ENCODE results near the gene SERHL2. TPM values are rescaled to one million over a fixed set of nuclear protein-coding genes. Genes with fewer than 3 reads are reported as not detected.
A peak's percentile ranks its signal among the peaks of the same experiment; 100 is the strongest.
"Not testable (repeated sequence)": the region's sequence is repeated elsewhere in the genome, so short reads cannot be mapped to it uniquely, and the experiment has no call there.

Gene SERHL2
- total and polyA plus RNA-seq, 8 donors: 0.23 to 3.6 (median 0.72) TPM

GRCh38 chr22:42536166-42536565 lies 17.6 kb upstream of the SERHL2 start:
- Histone ChIP-seq H3K27ac (no peak overlapping the region), H3K27me3 (no peaks in the 10 kb centered on the region), H3K36me3 (no peaks in the 10 kb centered on the region), H3K9me3 (no peaks in the 10 kb centered on the region), H3K4me3 (no peak overlapping the region), H3K4me1 (no peaks in the 10 kb centered on the region)
- no peak for FAIRE-seq
- DNase-seq: no peak
- ATAC-seq: no peak
- no peak for TF ChIP-seq CTCF (IDR thresholded peaks at IDR 0.05)
- intact Hi-C loops (cut with DNase I): no loop called here
- WGBS, 2 donors: 76 to 89% methylated on average over 7 of the region's 7 CpGs

GRCh38 chr22:42536634-42537033 lies 17.1 kb upstream of the SERHL2 start:
- intact Hi-C loops (cut with DNase I); ATAC-seq; H3K36me3 ChIP-seq; H3K9me3 ChIP-seq; H3K4me3 ChIP-seq; H3K4me1 ChIP-seq; H3K27me3 ChIP-seq; FAIRE-seq; DNase-seq: not testable (repeated sequence)
- peak overlapping the region in 1 of 4 donors; percentile 19 for H3K27ac ChIP-seq
- WGBS, 2 donors: 88 to 94% methylated on average over 14 to 18 of the region's 18 CpGs

- peak overlapping the region in 1 of 4 donors; percentile 19 for H3K27ac ChIP-seq
- H3K27me3 ChIP-seq; H3K9me3 ChIP-seq; DNase-seq; H3K4me1 ChIP-seq; H3K36me3 ChIP-seq; FAIRE-seq; intact Hi-C loops (cut with DNase I); H3K4me3 ChIP-seq: not testable (repeated sequence)
- peak; percentile 42 to 91 (median 80) for ATAC-seq
- WGBS, 2 donors: 62 to 66% methylated on average over 7 to 13 of the region's 14 CpGs
These were observed 16.4 kb upstream of the SERHL2 start for GRCh38 chr22:42537199-42537831.

GRCh38 chr22:42539236-42539771 lies 14.5 kb upstream of the SERHL2 start:
- peak in 1 of 6 donors; percentile 9 for DNase-seq
- 46% methylated on average over 8 of the region's 11 CpGs; no CpG with 5 or more reads in 1 of the 2 donors for WGBS, 2 donors
- peak overlapping the region in 1 of 4 donors; percentile 28 for H3K27ac ChIP-seq

GRCh38 chr22:42544686-42545085 lies 9.1 kb upstream of the SERHL2 start:
- Histone ChIP-seq H3K36me3 (no peaks in the 10 kb centered on the region), H3K4me3 (no peak overlapping the region), H3K27me3 (no peaks in the 10 kb centered on the region), H3K9me3 (no peaks in the 10 kb centered on the region), H3K27ac (no peak overlapping the region), H3K4me1 (no peaks in the 10 kb centered on the region)
- FAIRE-seq (no peak), DNase-seq (no peak), ATAC-seq (no peak)
- no peak for TF ChIP-seq CTCF (IDR thresholded peaks at IDR 0.05)
- intact Hi-C loops (cut with DNase I): no loop called here
- 8 to 13% methylated on average over 2 of the region's 2 CpGs for WGBS, 2 donors

More at GRCh38 chr22:42539236-42539771, 14.5 kb upstream of the SERHL2 start:
- intact Hi-C loops (cut with DNase I); H3K4me3 ChIP-seq; FAIRE-seq; H3K9me3 ChIP-seq; H3K4me1 ChIP-seq; H3K27me3 ChIP-seq; H3K36me3 ChIP-seq: not testable (repeated sequence)
- peak; percentile 78 to 91 (median 87) for ATAC-seq

GRCh38 chr22:42547562-42547961 lies 6.2 kb upstream of the SERHL2 start:
- DNase-seq (no peak), FAIRE-seq (no peak), ATAC-seq (no peak)
- intact Hi-C loops (cut with DNase I): no loop called here
- Histone ChIP-seq H3K4me3 (no peak overlapping the region), H3K9me3 (no peaks in the 10 kb centered on the region), H3K27me3 (no peaks in the 10 kb centered on the region), H3K27ac (no peak overlapping the region), H3K4me1 (no peaks in the 10 kb centered on the region), H3K36me3 (no peaks in the 10 kb centered on the region)
- WGBS, 2 donors: 48 to 58% methylated on average over 9 of the region's 9 CpGs
- TF ChIP-seq CTCF (IDR thresholded peaks at IDR 0.05): no peak

- WGBS, 2 donors: 32 to 38% methylated on average over 6 of the region's 6 CpGs
- H3K4me1 ChIP-seq; H3K27ac ChIP-seq; DNase-seq; H3K4me3 ChIP-seq; H3K36me3 ChIP-seq; H3K9me3 ChIP-seq; H3K27me3 ChIP-seq; FAIRE-seq; ATAC-seq; intact Hi-C loops (cut with DNase I): not testable (repeated sequence)
These were observed 5.6 kb upstream of the SERHL2 start for GRCh38 chr22:42548126-42548525.

All from pancreas (tissue), 10 donors.